ENCODE data around the gene ZBTB47.

Gene ZBTB47

DNA sequence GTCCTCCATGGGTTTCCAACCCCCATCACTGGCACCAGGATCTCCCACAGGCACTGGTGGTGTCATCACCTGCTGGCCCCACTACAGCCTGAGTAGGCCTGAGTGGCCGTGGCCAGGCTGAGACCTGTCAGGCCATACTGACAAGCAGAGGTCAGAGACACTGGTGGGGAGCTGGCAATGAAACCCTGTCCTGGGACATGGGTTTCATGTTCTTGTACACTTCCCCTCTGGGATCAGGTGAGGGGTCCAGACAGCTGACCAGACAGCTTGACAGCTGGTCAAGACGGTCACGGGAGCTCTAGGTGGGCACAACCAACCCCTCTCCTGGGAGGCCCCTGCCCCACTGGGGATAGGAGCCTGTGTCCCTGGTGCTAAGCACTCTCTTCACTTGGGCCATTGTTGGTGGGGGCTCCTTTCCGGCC, 13.1 kb downstream of the ZBTB47 start:
- no peak for TF ChIP-seq ZFX (IDR thresholded peaks at IDR 0.05; ENCODE audit: borderline replicate concordance)
- TF ChIP-seq, protein P1, sequence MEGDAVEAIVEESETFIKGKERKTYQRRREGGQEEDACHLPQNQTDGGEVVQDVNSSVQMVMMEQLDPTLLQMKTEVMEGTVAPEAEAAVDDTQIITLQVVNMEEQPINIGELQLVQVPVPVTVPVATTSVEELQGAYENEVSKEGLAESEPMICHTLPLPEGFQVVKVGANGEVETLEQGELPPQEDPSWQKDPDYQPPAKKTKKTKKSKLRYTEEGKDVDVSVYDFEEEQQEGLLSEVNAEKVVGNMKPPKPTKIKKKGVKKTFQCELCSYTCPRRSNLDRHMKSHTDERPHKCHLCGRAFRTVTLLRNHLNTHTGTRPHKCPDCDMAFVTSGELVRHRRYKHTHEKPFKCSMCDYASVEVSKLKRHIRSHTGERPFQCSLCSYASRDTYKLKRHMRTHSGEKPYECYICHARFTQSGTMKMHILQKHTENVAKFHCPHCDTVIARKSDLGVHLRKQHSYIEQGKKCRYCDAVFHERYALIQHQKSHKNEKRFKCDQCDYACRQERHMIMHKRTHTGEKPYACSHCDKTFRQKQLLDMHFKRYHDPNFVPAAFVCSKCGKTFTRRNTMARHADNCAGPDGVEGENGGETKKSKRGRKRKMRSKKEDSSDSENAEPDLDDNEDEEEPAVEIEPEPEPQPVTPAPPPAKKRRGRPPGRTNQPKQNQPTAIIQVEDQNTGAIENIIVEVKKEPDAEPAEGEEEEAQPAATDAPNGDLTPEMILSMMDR (IDR thresholded peaks at IDR 0.05), result no peak
- no peak overlapping the region for H3K27ac ChIP-seq

DNA sequence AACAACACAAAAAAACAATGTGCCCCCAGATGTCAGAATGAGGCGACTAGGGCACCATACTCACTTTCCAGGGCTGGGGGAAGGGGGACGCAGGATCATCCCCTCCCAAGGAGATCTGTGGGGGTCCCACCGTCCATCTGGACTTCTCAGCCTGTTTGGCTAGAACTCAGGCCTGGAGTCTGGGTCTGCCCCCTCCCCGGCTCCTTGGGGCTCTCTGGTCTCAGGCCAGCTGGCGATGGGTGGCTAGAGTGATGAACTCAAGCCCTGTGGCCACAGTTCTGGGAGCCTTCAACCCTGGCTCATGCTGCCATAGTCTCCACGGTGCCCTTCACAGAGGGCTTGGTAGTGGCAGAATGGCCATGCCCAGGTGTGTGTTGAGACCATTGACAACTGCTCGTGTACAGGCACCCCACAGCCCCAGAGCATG, 13.6 kb downstream of the ZBTB47 start:
- TF ChIP-seq ZFX (IDR thresholded peaks at IDR 0.05; ENCODE audit: borderline replicate concordance), result no peak
- TF ChIP-seq, protein P1 (IDR thresholded peaks at IDR 0.05), result no peak
- no peak overlapping the region for H3K27ac ChIP-seq

DNA sequence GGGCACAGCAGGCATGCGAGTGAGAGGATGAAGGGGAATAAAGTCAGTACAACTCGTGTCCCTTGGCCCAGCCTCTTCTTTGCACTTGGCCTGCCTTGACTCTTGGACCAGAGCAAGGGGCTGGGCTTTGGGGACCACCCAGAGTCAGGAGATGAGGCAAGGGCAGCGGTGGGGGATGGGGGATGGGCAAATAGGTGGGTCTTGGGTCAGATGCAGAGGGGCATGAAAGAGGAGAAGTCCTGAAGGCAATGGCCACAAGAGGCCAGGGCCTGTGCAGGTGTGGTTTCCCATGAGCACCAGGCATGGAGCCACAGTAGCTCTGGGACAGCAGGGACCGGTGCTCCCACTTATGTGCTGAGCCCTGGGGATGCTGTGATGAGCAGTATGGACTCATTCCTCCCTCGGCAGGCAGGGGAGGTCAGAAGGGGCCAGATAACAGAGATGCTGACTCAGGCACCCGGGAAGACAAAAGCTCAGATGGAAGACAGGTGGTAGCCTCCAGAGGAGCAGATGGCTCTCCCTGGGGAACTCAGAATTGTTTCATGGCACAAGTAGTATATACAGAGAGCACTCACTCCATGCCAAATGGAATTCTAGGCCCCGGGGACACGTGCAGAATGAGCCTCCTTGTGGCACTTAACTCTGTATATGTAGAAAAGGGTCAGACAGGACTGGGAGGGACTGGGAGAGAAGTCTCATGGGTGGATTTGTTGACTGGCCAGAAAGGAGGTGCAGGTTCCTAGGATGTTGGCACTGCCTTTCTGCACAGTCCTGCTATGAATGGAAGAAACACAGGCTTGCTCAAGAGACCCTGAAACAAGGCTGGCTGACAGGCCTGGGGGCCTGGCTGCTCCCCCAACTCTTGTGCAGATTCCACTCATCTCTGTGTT, 14.3 kb downstream of the ZBTB47 start:
- TF ChIP-seq ZFX (IDR thresholded peaks at IDR 0.05; ENCODE audit: borderline replicate concordance), result no peak

DNA sequence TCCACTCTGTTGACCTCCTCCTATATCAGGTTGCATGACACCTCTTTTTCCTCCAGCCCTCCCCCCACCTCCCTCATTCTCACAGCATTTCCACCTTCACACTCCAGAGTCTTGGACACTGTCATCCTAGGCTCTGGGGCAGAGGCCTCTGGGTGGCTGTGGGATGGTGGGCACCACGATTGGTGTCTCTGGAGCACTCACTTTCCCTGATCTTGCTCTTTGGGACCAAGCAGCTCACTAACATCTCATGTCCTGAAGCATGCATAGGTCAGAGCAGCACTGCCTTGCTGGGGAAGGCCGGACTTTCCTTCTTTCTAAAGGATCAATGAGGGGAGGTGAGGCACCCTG, 14.9 kb downstream of the ZBTB47 start:
- no peak overlapping the region for H3K27ac ChIP-seq
- no peak for TF ChIP-seq ZFX (IDR thresholded peaks at IDR 0.05; ENCODE audit: borderline replicate concordance)
- TF ChIP-seq, protein P1 (IDR thresholded peaks at IDR 0.05), result no peak

More for the DNA sequence above, 14.3 kb downstream of the ZBTB47 start:
- H3K27ac ChIP-seq, result no peak overlapping the region

DNA sequence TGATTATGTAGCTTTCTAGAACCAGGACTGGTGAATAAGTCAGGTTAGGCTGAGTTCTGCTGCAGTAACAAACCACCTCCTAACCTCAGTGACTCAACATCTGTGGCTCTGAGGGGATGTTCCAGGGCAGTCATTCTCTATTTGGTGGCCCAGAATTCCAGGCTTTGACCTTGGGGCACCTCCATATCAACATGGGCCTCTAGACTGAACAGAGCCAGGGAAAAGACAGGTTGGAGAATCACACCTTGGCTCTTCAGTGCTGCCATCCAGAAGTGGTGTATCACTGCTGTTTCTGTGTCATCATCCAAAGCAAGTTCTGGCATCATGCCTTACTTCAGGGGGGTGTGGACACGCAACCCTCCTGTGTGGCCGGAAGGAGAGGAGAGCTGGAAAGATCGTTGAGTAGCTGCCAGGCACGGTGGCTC, 15.3 kb downstream of the ZBTB47 start:
- no peak for TF ChIP-seq ZFX (IDR thresholded peaks at IDR 0.05; ENCODE audit: borderline replicate concordance)
- TF ChIP-seq, protein P1 (IDR thresholded peaks at IDR 0.05), result no peak
- no peak overlapping the region for H3K27ac ChIP-seq

DNA sequence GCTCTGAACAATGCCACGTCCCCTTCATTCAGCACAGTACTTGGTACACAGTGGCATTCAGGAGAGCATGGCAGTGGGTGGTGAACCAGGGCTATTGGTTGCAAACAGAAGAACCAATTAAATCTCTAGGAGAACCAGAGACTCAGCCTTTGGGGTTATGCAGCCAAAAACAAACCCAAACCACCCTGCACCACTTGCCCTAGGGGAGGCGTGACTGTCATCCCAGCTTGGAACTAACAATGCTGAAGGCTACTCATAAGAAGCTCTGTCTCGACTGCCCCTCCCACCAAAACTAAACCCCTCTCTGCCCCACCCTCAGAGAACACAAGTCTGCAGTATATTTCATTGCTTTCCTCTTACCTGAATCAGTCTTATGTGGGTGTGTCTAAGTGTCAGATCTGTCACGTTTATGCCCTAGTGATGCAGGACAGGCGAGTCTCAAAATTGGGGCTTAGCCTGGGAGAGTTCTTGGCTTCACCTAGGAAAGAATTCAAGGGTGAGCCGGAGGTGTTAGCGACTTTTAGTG, 16.6 kb downstream of the ZBTB47 start:
- TF ChIP-seq, protein P1 (IDR thresholded peaks at IDR 0.05), result no peak
- TF ChIP-seq ZFX (IDR thresholded peaks at IDR 0.05; ENCODE audit: borderline replicate concordance), result no peak
- no peak overlapping the region for H3K27ac ChIP-seq

DNA sequence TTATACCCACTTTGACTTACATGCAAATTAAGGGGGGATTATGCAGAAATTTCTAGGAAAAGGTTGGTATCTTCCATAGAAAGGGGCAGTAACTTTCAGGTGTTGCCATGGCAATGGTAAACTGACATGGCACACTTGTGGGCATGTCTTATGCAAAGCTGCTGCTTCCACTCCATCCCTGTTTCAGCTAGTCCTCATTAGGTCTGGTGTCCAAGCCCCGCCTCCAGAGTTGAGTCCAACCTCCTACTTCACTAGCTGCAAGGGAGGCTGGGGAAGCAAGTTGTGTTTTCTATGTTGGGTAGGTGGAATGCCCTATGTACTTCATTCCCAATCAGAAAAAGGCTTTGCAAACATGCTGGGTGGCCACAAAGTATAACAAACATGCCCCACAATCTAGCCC, 17.2 kb downstream of the ZBTB47 start:
- no peak for TF ChIP-seq ZFX (IDR thresholded peaks at IDR 0.05; ENCODE audit: borderline replicate concordance)
- TF ChIP-seq, protein P1 (IDR thresholded peaks at IDR 0.05), result no peak
- H3K27ac ChIP-seq, result no peak overlapping the region
